B cell (primary cell): Measurements from ENCODE around the gene ASGR2. TPM values are rescaled to one million over a fixed set of nuclear protein-coding genes. Genes with fewer than 3 reads are reported as not detected.

Experiments
- ATAC-seq: fragments of 200-7000 bp; cut with Tn5 transposase; one replicate; pipeline ENCODE4 v1.10.0; 2021; ENCODE audit warnings: low read depth, mild to moderate bottlenecking, moderate number of reproducible peaks, moderate library complexity
- CTCF ChIA-PET: fragments of 350-600 bp; sonication (Branson Sonifier 250); formaldehyde crosslinking; loops from one replicate; lab custom pipeline; 2021; ENCODE audit warnings: antibody characterized with exemption, inconsistent platforms; lab: Charles Lee
- POLR2A ChIA-PET: fragments of 350-600 bp; sonication (Branson Sonifier 250); formaldehyde crosslinking; loops from one replicate; lab custom pipeline; 2021; ENCODE audit warnings: antibody characterized with exemption; lab: Charles Lee
- DNase-seq: peaks from one replicate; pipeline ENCODE4 v3.0.0; 2013
- H2AFZ ChIP-seq: 2 replicates; pipeline ENCODE4 v1.6.1; 2012; ENCODE audit warnings: mild to moderate bottlenecking, low read depth, low read length; ENCODE audit not compliant: insufficient read depth, poor library complexity, severe bottlenecking
- H3K27ac ChIP-seq, 2 donors: 1 replicate in 1 of 2; 2 replicates in 1 of 2; pipeline ENCODE4 v1.5.1; 2012 to 2013; ENCODE audit warnings: low read length in 2 of 2, mild to moderate bottlenecking in 2 of 2, moderate library complexity in 1 of 2
- H3K27me3 ChIP-seq, 4 experiments: fragments of 200-600 bp in 1 of 4; sonication (generic) in 1 of 4; replicated peaks in 1 of 4; 1 replicate in 2 of 4; 2 replicates in 2 of 4; pipeline versions ENCODE4 v1.6.1 to v1.7.0; 2013 to 2016; ENCODE audit warnings: low read length in 3 of 4, mild to moderate bottlenecking in 2 of 4, mixed read lengths in 1 of 4, moderate library complexity in 1 of 4; ENCODE audit not compliant: insufficient read depth in 4 of 4, control insufficient read depth in 3 of 4; ENCODE audit errors: control extremely low read depth in 1 of 4
- H3K36me3 ChIP-seq, 2 experiments: replicated peaks in 1 of 2; 1 replicate in 1 of 2; 2 replicates in 1 of 2; pipeline versions ENCODE4 v1.6.1 to v1.7.1; 2013; ENCODE audit warnings: low read length in 1 of 2; ENCODE audit not compliant: insufficient read depth in 2 of 2, control insufficient read depth in 1 of 2; ENCODE audit errors: control extremely low read depth in 1 of 2, extremely low read depth in 1 of 2
- H3K4me1 ChIP-seq, 2 donors: fragments of 200-600 bp in 1 of 2; sonication (generic) in 1 of 2; 1 replicate in 1 of 2; 2 replicates in 1 of 2; pipeline versions ENCODE4 v1.5.1 to v1.6.1; 2013 to 2017; ENCODE audit warnings: low read length in 2 of 2; ENCODE audit not compliant: control insufficient read depth in 2 of 2, insufficient read depth in 2 of 2
- H3K4me2 ChIP-seq: replicated peaks from 2 replicates; pipeline ENCODE3; 2012; ENCODE audit warnings: mild to moderate bottlenecking, low read depth, low read length; ENCODE audit not compliant: poor library complexity, severe bottlenecking
- H3K4me3 ChIP-seq, 5 experiments: fragments of 200-600 bp in 1 of 5; sonication (generic) in 1 of 5; 1 replicate in 3 of 5; 2 replicates in 2 of 5; pipeline versions ENCODE4 v1.5.1 to v1.7.0; 2011 to 2016; ENCODE audit warnings: low read length in 4 of 5, mild to moderate bottlenecking in 4 of 5, low read depth in 2 of 5, control low read depth in 1 of 5, moderate library complexity in 1 of 5; ENCODE audit not compliant: insufficient read depth in 1 of 5; ENCODE audit errors: control extremely low read depth in 1 of 5, extremely low read depth in 1 of 5
- H3K79me2 ChIP-seq: fragments of 200-600 bp; sonication (generic); one replicate; pipeline ENCODE4 v1.6.0; 2016; ENCODE audit warnings: low read length; ENCODE audit not compliant: control insufficient read depth, insufficient read depth
- H3K9ac ChIP-seq: fragments of 200-600 bp; sonication (generic); 2 replicates; pipeline ENCODE4 v1.6.1; 2017; ENCODE audit warnings: mild to moderate bottlenecking, low read length, moderate library complexity
- H3K9me3 ChIP-seq, 3 donors: one replicate each; pipeline versions ENCODE4 v1.6.1 to v1.7.1; 2013; ENCODE audit warnings: low read length in 2 of 3; ENCODE audit not compliant: control insufficient read depth in 2 of 3, insufficient read depth in 1 of 3; ENCODE audit errors: control extremely low read depth in 1 of 3
- H4K20me1 ChIP-seq: 2 replicates; pipeline ENCODE4 v1.6.0; 2012; ENCODE audit warnings: mild to moderate bottlenecking, low read length; ENCODE audit not compliant: insufficient read depth, control insufficient read depth, poor library complexity, severe bottlenecking
- H3K27ac Mint-ChIP-seq: one replicate; pipeline ENCODE4 v1.8.0; 2021; ENCODE audit warnings: mixed read lengths
- H3K27me3 Mint-ChIP-seq: one replicate; pipeline ENCODE4 v1.8.0; 2021; ENCODE audit warnings: mixed read lengths
- H3K4me1 Mint-ChIP-seq: one replicate; pipeline ENCODE4 v1.8.0; 2021; ENCODE audit warnings: mixed read lengths
- H3K4me3 Mint-ChIP-seq: one replicate; pipeline ENCODE4 v1.8.0; 2021; ENCODE audit warnings: mixed read lengths
- H3K9me3 Mint-ChIP-seq: one replicate; pipeline ENCODE4 v1.8.0; 2022; ENCODE audit warnings: mixed read lengths; ENCODE audit not compliant: insufficient read depth
- EZH2 ChIP-seq: IDR thresholded peaks from 2 replicates; pipeline ENCODE4 v1.6.1; 2012; ENCODE audit warnings: borderline replicate concordance, low read depth, mild to moderate bottlenecking, moderate library complexity, low read length; ENCODE audit not compliant: insufficient read depth, poor library complexity, severe bottlenecking
- WGBS: methylation state at CpG from one replicate; pipeline ENCODE4 v1.1.5; 2013; ENCODE audit warnings: missing lambda C conversion rate; ENCODE audit not compliant: insufficient coverage; 5-methylcytosine and 5-hydroxymethylcytosine counted together
- intact Hi-C: fragments of 100-400 bp; cut with micrococcal nuclease; formaldehyde crosslinking; loops from one replicate; pipeline ENCODE4 v1.10.0; 2022
- polyA plus RNA-seq: library from polyadenylated mRNA; depleted of rRNA; stranded (reverse); fragments of >200 nt; gene quantifications from 2 replicates; pipeline ENCODE4 v1.2.3, GENCODE V29; 2012
- total RNA-seq, 2 donors: library from RNA; stranded (reverse); fragments of 120-200 nt in 1 of 2; gene quantifications; 1 replicate in 1 of 2; 2 replicates in 1 of 2; pipeline versions ENCODE4 v1.2.3 to v1.2.4, GENCODE V29; 2013 to 2022
- TF ChIP-seq, protein P1 (sequence below): fragments of 200-600 bp; IDR thresholded peaks from one replicate; pipeline ENCODE4 v1.8.0; 2022; ENCODE audit warnings: antibody characterized with exemption, mild to moderate bottlenecking

ASGR2 gene
- total and polyA plus RNA-seq, 2 donors (not counting 1 experiment from before 2014, with no cell fraction given) = 1.00 TPM; not detected in 1

DNA sequence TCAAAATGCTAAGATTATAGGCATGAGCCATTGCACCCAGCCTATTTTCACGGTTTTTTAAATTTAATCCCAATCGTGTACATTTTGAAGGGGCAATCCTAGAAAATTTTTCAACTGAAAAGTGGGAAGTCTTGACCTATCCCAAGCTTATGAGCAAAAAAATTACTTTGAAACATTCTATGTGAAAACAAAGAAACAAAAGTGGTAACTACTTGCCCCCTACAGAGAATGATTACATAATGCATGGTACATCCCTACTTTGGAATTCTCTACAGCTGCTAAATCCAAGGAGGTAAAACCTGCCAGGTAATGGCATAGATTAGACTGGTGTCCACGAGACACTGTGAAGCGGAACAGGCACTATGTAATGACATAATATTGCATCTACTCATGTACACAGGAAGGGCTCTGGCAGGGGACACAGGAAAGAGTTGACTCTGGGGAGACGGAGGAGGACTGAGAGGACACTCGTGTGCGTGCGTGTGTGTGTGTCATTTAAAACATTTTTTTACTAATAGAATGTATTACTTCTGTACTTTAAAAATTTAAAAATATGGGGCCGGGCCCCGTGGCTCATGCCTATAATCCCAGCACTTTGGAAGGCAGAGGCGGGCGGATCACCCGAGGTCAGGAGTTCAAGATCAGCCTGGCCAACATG, 15.7 kb downstream of the ASGR2 start:
- no peak overlapping the region for H3K4me3 Mint-ChIP-seq
- no peak overlapping the region for H3K9ac ChIP-seq
- TF ChIP-seq, protein P1, sequence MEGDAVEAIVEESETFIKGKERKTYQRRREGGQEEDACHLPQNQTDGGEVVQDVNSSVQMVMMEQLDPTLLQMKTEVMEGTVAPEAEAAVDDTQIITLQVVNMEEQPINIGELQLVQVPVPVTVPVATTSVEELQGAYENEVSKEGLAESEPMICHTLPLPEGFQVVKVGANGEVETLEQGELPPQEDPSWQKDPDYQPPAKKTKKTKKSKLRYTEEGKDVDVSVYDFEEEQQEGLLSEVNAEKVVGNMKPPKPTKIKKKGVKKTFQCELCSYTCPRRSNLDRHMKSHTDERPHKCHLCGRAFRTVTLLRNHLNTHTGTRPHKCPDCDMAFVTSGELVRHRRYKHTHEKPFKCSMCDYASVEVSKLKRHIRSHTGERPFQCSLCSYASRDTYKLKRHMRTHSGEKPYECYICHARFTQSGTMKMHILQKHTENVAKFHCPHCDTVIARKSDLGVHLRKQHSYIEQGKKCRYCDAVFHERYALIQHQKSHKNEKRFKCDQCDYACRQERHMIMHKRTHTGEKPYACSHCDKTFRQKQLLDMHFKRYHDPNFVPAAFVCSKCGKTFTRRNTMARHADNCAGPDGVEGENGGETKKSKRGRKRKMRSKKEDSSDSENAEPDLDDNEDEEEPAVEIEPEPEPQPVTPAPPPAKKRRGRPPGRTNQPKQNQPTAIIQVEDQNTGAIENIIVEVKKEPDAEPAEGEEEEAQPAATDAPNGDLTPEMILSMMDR = no peak
- TF ChIP-seq EZH2 = no peak
- ATAC-seq (no peak), DNase-seq (no peak)
- peaks cover 33 to 34% of the 10 kb centered on the region in 2 donors for H3K4me1 ChIP-seq
- ChIA-PET CTCF (interaction anchor here (2.1 kb wide), 1 partner anchor 38 kb away, joined by 6 read pairs; no protein-coding TSS in a partner anchor), POLR2A (no interaction called here)
- peaks cover 0 to 6% (median 0%) of the 10 kb centered on the region in 4 experiments for H3K27me3 ChIP-seq
- peaks cover 32% of the 10 kb centered on the region for H3K4me1 Mint-ChIP-seq
- no peaks in the 10 kb centered on the region for H3K79me2 ChIP-seq
- H3K27me3 Mint-ChIP-seq = peaks cover 23% of the 10 kb centered on the region
- no peaks in the 10 kb centered on the region for H3K9me3 Mint-ChIP-seq
- no peak overlapping the region for H3K27ac Mint-ChIP-seq
- H3K4me3 ChIP-seq = no peak overlapping the region
- H3K9me3 ChIP-seq = peaks cover 0 to 4% (median 0%) of the 10 kb centered on the region in 3 donors
- 70% methylated on average over 2 of the region's 13 CpGs for WGBS
- no peaks in the 10 kb centered on the region for H4K20me1 ChIP-seq
- intact Hi-C loops = loop anchor here (5.0 kb wide), 1 partner anchor 33 kb away; no protein-coding TSS in a partner anchor
- no peak overlapping the region for H3K4me2 ChIP-seq
- no peak overlapping the region for H2AFZ ChIP-seq
- no peak overlapping the region for H3K27ac ChIP-seq
- no peaks in the 10 kb centered on the region for H3K36me3 ChIP-seq

DNA sequence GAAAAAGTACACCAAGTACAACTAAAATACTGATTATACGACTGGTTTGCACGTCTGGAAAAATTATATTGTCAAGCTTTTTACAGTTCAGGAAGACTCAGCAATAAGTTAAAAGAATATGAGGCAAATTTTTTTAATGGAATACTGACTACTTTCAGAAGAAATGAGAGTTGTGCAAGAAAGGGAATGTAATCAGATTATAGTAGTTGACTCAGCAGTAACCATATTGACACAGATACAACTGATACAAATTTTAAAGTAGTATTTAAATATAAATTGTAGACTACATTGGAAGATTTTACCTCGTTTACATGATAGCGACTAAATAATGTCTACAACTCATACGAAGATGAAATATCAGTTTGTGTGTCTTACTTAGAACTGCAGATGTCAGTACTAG, 16.7 kb downstream of the ASGR2 start:
- no peak overlapping the region for H3K4me2 ChIP-seq
- Mint-ChIP-seq H3K9me3 (no peaks in the 10 kb centered on the region), H3K4me3 (no peak overlapping the region), H3K4me1 (peaks cover 38% of the 10 kb centered on the region), H3K27me3 (peaks cover 22% of the 10 kb centered on the region), H3K27ac (no peak overlapping the region)
- no peaks in the 10 kb centered on the region for H4K20me1 ChIP-seq
- no peaks in the 10 kb centered on the region for H3K36me3 ChIP-seq
- ATAC-seq (no peak), DNase-seq (no peak)
- H3K4me1 ChIP-seq = peaks cover 35 to 41% of the 10 kb centered on the region in 2 donors
- H2AFZ ChIP-seq = no peak overlapping the region
- peaks cover 0 to 4% (median 0%) of the 10 kb centered on the region in 3 donors for H3K9me3 ChIP-seq
- no peaks in the 10 kb centered on the region for H3K79me2 ChIP-seq
- no peak overlapping the region for H3K27ac ChIP-seq
- intact Hi-C loops = loop anchor here (5.0 kb wide), 1 partner anchor 34 kb away; no protein-coding TSS in a partner anchor
- 80% methylated on average over 1 of the region's 5 CpGs for whole genome bisulfite sequencing
- CTCF ChIA-PET = interaction anchor here (0.8 to 2.1 kb wide), 2 partner anchors 39 to 53 kb away, joined by 6 read pairs; no protein-coding TSS in a partner anchor
- H3K9ac ChIP-seq = no peak overlapping the region
- POLR2A ChIA-PET = interaction anchor here (3.2 kb wide), 1 partner anchor 35 kb away, joined by 16 read pairs; no protein-coding TSS in a partner anchor
- TF ChIP-seq, protein P1 = no peak
- no peak for TF ChIP-seq EZH2
- H3K27me3 ChIP-seq = peaks cover 0 to 6% (median 0%) of the 10 kb centered on the region in 4 experiments
- no peak overlapping the region for H3K4me3 ChIP-seq
